DMS153 (cell line): ENCODE results near the gene PASD1.

ENCODE experiments used
- DNase-seq: peaks from one replicate; lab custom pipeline; 2025; lab: John Stamatoyannopoulos, UW

PASD1 gene

GRCh38 chrX:151702026-151702714 is 138.7 kb downstream of the PASD1 start:
- no peak for DNase-seq

- no peak for DNase-seq
Observed at GRCh38 chrX:151702741-151703340, 139.4 kb downstream of the PASD1 start.

- peak; percentile 32 for DNase-seq
Observed at GRCh38 chrX:151703487-151703886, 140.0 kb downstream of the PASD1 start.

DNA sequence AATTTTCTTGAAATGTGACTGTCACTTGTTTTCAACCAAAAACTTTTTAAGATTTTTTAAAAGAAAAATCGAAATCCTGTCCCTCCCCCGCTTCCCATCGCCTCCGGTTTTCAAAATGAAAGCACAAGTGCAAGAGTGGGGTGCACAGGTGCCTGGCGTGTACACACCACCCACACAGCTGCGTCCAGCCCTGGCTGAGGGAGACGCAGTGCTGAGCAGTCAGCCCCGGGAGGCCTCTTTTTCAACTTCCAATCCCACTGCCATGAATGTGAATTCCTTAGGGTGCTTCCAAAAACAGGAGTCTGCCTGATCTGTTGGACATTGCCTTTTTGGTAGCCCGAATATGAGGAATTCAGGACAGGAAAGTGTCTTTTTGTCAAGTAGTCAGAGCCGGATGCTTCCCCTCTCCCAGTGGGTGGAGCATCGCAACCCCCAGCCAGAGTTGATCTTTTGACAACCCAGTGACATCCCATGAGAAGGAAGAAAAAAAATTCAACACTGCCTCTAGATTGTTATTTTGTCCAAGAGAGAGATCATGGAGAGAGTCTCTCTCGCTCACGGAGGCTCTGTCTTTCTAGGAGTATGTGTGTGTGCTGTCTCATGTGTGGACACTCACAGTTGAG is 140.7 kb downstream of the PASD1 start:
- no peak for DNase-seq

- no peak for DNase-seq
Observed at GRCh38 chrX:151708821-151709220, 145.3 kb downstream of the PASD1 start.

- DNase-seq: no peak
Observed at GRCh38 chrX:151710457-151710856, 147.0 kb downstream of the PASD1 start.

DNA sequence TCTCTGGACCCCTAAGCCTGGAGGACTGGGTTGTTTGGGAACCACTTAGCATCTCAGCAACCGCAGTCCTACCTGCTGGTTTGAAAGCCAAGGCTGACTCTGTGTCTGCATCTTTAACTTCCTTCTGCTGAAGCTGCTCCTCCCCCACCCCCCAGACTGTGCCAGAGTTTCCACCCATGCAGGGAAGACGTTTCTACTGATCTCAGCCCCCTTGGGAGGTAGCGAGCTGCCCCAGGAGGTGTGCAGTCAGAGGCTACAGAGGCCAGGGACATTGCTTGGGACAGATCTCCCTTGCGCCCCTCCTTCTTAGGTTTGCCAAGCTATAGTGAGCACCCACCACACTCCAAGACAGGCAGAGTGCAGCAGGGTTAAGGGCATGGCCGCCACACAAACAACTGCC is 147.7 kb downstream of the PASD1 start:
- no peak for DNase-seq

DNA sequence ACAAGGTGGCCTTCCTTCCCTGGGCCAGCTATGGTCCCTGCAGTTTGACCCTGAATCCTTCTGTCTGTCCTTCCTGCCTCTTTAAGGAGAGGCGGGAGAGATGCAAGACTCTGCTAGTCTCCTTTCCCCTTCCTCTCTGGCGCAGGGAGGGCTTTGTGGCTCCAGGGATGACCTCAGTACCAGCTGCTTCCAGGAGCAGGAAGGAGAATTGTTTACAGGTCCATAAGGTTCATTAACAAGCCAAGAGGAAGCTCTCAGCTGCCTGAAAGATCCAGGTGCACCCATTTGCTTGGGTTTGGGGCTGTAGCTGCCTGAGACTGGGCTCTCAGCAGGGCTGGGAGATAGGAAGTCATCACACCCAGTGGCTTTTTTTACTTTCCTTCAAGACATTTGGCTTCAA is 148.3 kb downstream of the PASD1 start:
- peak; percentile 71 for DNase-seq

DNA sequence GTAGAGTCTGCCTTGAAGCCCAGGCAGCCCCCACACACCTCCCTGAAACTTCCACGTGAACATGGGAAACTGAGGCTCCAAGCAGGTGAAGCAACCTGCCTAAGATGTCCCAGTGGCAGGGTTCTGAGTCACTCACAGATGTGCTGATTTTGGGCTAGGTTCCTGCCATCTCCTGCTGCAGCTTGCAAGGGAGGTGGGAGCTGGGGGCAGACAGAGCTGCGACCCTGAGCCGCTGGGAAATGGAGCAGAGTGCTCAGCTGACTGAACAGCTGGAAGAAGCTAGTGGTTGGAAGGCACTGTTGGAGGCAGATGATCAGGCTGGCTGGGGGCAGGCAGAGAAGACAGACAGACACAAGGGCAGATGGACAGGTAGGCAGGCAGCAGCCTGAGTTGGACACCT is 148.8 kb downstream of the PASD1 start:
- no peak for DNase-seq

GRCh38 chrX:151713849-151714248 is 150.4 kb downstream of the PASD1 start:
- DNase-seq: peak; percentile 3

DNA sequence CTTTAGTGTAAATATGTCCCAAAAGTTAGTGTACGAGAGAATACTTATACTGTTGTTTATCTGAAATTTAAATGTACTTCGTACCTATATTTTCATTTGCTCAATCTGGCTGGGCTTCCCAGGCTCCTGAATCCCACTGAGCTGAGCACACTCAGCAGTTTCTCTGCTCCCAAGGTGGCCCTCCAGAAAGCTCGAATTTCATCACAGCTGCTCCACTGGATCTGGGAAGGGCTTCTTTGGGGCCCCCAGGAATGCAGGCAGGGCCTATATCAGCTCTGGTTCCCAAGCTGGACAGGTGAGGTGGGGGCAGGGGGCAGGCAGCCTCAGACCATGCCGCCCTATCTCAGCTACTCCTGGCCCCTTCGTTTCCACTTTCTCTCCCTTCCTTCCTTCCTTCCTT is 150.9 kb downstream of the PASD1 start:
- no peak for DNase-seq

DNA sequence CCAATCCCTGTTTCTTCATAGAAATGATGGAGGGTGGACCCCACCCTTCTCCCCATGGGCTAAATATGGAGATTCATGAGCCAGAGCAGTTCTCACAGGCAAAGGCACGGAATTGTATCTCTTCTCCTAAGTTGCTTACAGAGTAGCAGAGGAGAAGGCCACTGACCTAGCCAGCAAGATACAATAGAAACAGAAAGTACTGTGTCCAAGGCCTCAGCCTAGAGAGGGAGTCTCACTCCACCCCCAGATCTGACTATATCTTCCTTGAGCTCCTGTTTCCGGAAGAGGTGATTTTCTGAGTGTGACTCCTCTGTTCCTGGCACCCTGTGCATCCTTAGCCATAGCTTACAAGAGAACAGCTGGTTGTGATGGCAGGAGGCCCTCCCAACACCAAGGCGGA is 152.3 kb downstream of the PASD1 start, which contains the start of gene FATE1:
FATE1 (plus strand) TSS at position 284 of the 400 bp plus-strand sequence; CDS start at position 369, 85 bp downstream.
- DNase-seq: no peak

DNA sequence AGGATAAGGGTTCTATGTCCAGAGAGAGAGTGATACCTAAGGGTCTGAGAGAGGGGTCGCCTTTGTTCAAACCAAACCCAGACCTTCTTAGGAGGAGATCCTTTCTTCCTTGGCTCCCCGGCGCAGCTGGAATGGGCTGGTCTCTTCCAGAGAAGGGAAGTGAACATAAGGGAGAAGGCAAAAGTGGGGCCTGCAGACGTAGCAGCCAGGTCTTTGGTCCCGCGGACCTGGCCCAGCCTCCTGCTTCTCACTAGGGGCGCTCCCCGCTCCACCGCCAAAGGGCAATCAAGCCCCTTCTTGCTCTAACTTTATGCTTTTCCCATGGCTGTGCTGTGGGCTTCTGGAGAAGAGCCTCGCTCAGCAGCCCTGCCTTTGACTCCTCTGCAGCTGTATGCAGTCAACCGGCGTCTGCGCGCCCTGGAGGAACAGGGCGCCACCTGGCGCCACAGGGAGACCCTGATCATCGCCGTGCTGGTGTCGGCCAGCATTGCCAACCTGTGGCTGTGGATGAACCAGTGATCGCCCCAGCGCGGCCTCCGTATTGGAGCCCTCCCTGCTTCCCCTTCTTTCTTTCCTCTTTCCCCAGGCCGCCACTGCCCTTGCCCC is 158.9 kb downstream of the PASD1 start:
- no peak for DNase-seq

GRCh38 chrX:151723156-151723760 is 159.8 kb downstream of the PASD1 start:
- DNase-seq: no peak

DNA sequence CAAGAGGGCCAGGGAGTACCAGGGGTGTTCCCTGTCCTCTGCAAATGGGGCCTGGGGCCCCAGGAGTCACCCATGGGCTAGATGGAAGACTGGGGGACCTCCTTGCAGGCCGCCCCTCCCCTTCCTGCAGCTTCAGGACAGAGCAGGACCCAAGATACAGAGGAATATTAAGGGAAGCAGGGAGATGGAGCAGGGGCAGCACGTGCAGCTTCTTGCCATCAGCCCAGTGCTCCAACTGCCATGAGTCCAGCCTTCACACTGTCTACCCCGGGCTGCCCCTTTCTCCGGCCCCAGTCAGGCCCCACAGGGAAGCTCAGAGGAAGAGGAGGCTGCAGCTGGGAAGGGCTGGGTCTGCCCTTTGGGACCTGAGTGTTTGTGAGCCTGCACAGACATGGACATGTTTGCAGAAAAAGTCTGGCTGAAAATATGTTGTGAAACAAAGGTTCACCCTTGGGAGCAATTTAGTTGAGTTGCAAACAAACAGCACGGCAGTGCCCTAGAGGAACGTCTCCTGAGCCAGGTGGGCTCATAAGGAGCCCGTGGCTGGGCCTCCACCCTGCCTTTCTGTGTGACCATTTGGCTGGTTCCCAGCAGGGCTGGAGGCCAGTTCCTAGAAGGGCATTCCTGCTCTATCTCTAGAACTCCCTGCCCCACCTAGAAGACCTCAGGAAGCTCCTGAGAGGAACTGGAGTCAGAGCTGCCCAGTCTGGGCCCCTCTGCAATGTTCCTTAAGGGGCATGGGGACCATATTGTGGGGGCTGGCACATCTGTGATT is 161.3 kb downstream of the PASD1 start:
- no peak for DNase-seq

GRCh38 chrX:151725338-151725614 is 161.8 kb downstream of the PASD1 start:
- no peak for DNase-seq
